ENCODE data around the gene UTP3.

GRCh38 chr4:70714079-70714887 lies 26.0 kb downstream of the UTP3 start:
- TF ChIP-seq CTCF (IDR thresholded peaks at IDR 0.05; ENCODE audit: low read depth, low read length, poor library complexity, severe bottlenecking) = no peak
- no peak for TF ChIP-seq EZH2phosphoT487 (IDR thresholded peaks at IDR 0.05; ENCODE audit: borderline replicate concordance, low read length)
